Loucy (cell line): ENCODE results near the gene RBMS2.

Source experiments
- EZH2phosphoT487 ChIP-seq: fragments of 200-600 bp; IDR thresholded peaks from 2 replicates; pipeline ENCODE4 v1.6.1; 2018; ENCODE audit warnings: antibody characterized with exemption, mild to moderate bottlenecking, moderate library complexity, borderline replicate concordance
- TF ChIP-seq, protein P1 (sequence below): fragments of 200-600 bp; sonication (generic); conservative IDR thresholded peaks from 2 replicates; pipeline ENCODE4 v1.5.1; 2014; ENCODE audit warnings: mild to moderate bottlenecking, antibody characterized with exemption, low read length

GRCh38 chr12:56629459-56630179 lies 108.0 kb downstream of the RBMS2 start:
- TF ChIP-seq, protein P1, sequence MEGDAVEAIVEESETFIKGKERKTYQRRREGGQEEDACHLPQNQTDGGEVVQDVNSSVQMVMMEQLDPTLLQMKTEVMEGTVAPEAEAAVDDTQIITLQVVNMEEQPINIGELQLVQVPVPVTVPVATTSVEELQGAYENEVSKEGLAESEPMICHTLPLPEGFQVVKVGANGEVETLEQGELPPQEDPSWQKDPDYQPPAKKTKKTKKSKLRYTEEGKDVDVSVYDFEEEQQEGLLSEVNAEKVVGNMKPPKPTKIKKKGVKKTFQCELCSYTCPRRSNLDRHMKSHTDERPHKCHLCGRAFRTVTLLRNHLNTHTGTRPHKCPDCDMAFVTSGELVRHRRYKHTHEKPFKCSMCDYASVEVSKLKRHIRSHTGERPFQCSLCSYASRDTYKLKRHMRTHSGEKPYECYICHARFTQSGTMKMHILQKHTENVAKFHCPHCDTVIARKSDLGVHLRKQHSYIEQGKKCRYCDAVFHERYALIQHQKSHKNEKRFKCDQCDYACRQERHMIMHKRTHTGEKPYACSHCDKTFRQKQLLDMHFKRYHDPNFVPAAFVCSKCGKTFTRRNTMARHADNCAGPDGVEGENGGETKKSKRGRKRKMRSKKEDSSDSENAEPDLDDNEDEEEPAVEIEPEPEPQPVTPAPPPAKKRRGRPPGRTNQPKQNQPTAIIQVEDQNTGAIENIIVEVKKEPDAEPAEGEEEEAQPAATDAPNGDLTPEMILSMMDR: no peak
- no peak for TF ChIP-seq EZH2phosphoT487
